Fibroblast of mammary gland (primary cell): ENCODE measurements around the gene CAMKMT.

Experiments
- DNase-seq: peaks from one replicate; pipeline ENCODE4 v3.0.0-alpha.2; 2010; ENCODE audit warnings: low read depth
- H3K4me3 ChIP-seq: 2 replicates; pipeline ENCODE4 v1.5.1; 2011; ENCODE audit warnings: low read depth, mild to moderate bottlenecking, low read length, moderate library complexity; ENCODE audit not compliant: control insufficient read depth
- CTCF ChIP-seq: conservative IDR thresholded peaks from 2 replicates; pipeline ENCODE4 v1.5.1; 2011; ENCODE audit warnings: low read depth, low read length, inconsistent platforms; ENCODE audit not compliant: control insufficient read depth, insufficient read depth

The CAMKMT gene

GRCh38 chr2:44616667-44617155 lies 255.0 kb downstream of the CAMKMT start:
- DNase-seq, result no peak
- H3K4me3 ChIP-seq, result no peak overlapping the region
- no peak for TF ChIP-seq CTCF

- no peak for TF ChIP-seq CTCF
- no peak overlapping the region for H3K4me3 ChIP-seq
- DNase-seq, result no peak
Measured at GRCh38 chr2:44618251-44619023, 256.7 kb downstream of the CAMKMT start.

DNA sequence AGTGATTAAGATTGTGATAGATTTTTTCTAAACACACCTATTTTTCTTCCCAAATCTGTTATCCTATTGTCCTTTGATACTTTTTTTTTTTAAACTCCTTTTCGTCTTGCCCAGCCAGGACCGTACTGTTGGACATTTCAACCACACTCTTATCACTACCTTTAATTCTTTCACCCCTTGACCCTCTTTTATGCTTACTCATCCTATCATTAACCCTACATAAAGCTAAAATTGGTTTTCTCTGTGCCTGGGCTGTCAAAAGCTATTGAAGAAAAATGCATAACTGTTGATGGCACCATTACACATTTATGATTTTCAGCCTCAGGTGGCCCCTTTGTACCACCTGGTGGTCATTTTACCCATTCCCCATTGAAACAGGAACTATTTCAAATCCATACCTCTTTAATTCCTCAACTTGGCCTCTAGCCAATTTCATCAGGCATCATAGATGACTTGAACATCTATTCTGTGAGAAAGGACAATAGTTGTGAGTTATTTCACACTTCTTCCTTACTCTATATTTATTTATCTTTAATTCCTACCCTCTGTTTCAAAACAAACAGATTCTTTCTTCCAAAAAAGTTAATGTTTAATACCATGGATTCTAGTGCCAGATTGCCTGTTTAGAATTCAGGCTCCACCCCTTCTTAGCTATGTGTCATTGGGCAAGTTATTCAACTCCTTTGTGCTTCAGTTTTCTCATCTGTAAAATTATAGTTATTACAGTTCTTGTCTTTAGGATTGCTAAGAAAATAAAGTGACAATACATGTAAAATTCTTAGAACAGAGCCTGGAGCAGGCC lies 258.6 kb downstream of the CAMKMT start:
- no peak for DNase-seq
- no peak overlapping the region for H3K4me3 ChIP-seq
- no peak for TF ChIP-seq CTCF

- peak; percentile 35 for TF ChIP-seq CTCF
- H3K4me3 ChIP-seq, result no peak overlapping the region
- no peak for DNase-seq
Measured at GRCh38 chr2:44623622-44624351, 262.0 kb downstream of the CAMKMT start.

- no peak for TF ChIP-seq CTCF
- DNase-seq, result no peak
- H3K4me3 ChIP-seq, result no peak overlapping the region
Measured at GRCh38 chr2:44628297-44628696, 266.6 kb downstream of the CAMKMT start.

DNA sequence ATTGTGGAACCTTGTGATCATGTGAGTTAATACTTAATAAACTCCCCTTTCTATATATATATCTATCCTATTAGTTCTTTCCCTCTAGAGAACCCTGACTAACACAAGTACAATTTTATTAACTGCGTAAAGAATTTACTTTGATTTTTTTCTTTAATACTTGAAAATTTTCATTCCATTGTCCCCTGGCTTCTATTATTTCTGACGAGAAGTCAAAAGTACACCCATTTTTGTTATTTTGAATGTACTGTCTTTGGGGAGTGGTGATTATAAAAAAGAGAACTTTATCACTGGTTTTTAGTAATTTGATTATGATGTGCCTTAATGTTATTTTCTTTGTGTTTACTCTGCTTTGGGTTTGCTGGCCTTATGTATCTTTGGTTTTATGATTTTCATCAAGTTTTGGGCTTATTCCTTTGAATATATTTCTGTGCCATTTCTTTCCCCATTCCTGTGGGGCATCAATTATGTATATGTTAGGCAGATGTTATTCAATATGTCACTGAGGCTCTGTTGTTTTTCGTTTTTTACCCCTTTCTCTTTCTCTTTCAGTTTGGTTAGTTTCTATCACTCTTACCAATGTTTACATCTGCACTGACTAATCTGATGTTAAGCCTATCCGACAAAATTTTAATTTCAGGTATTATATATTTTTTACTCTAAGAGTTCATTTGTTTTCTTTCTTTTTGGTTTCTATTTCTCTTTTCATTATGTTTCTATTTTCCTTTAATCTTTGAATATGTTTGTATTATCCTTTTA lies 271.4 kb downstream of the CAMKMT start:
- no peak for DNase-seq
- no peak for TF ChIP-seq CTCF
- H3K4me3 ChIP-seq, result no peak overlapping the region
